Progenitor cell of endocrine pancreas (in vitro differentiated cells): Measurements from ENCODE around the gene SCUBE1. TPM values are rescaled to one million over a fixed set of nuclear protein-coding genes. Genes with fewer than 3 reads are reported as not detected.

Experiments
- DNase-seq: peaks from one replicate; pipeline ENCODE4 v3.0.0; 2021; ENCODE audit warnings: low spot score; ENCODE audit not compliant: unreplicated experiment
- H3K27ac Mint-ChIP-seq: 2 replicates; pipeline ENCODE4 v1.8.0; 2021; ENCODE audit warnings: mild to moderate bottlenecking, moderate library complexity, mixed read lengths
- H3K27me3 Mint-ChIP-seq: 2 replicates; pipeline ENCODE4 v1.8.0; 2021; ENCODE audit warnings: mixed read lengths
- H3K36me3 Mint-ChIP-seq: 2 replicates; pipeline ENCODE4 v1.8.0; 2022; ENCODE audit warnings: mixed read lengths; ENCODE audit not compliant: insufficient read depth
- H3K4me1 Mint-ChIP-seq: 2 replicates; pipeline ENCODE4 v1.8.0; 2021; ENCODE audit warnings: low read depth, mixed read lengths
- H3K4me3 Mint-ChIP-seq: 2 replicates; pipeline ENCODE4 v1.8.0; 2021; ENCODE audit warnings: low read depth, mild to moderate bottlenecking, moderate library complexity, mixed read lengths
- H3K9me3 Mint-ChIP-seq: 2 replicates; pipeline ENCODE4 v1.8.0; 2021; ENCODE audit warnings: low read depth, mixed read lengths
- CTCF ChIP-seq: fragments of 200-600 bp; sonication (generic); IDR thresholded peaks from one replicate; pipeline ENCODE4 v1.5.0; 2021; ENCODE audit warnings: antibody characterized with exemption, mild to moderate bottlenecking; ENCODE audit not compliant: unreplicated experiment
- total RNA-seq: library from RNA; stranded (reverse); gene quantifications from 2 replicates; pipeline ENCODE4 v1.2.1, GENCODE V29; 2021

The SCUBE1 gene
- total RNA-seq, 1 donor from 2014 or later = 4.5 TPM

- H3K4me1 Mint-ChIP-seq = no peaks in the 10 kb centered on the region
- peak overlapping the region; percentile 60 for H3K27ac Mint-ChIP-seq
- no peak overlapping the region for H3K4me3 Mint-ChIP-seq
- TF ChIP-seq CTCF = no peak
- H3K9me3 Mint-ChIP-seq = no peaks in the 10 kb centered on the region
- peaks cover 3% of the 10 kb centered on the region for H3K36me3 Mint-ChIP-seq
- no peak for DNase-seq
- H3K27me3 Mint-ChIP-seq = no peaks in the 10 kb centered on the region
Observed at GRCh38 chr22:43181321-43182076, 161.7 kb downstream of the SCUBE1 start.

- TF ChIP-seq CTCF = no peak
- H3K4me3 Mint-ChIP-seq = no peak overlapping the region
- H3K36me3 Mint-ChIP-seq = peaks cover 3% of the 10 kb centered on the region
- no peaks in the 10 kb centered on the region for H3K4me1 Mint-ChIP-seq
- no peaks in the 10 kb centered on the region for H3K9me3 Mint-ChIP-seq
- no peak for DNase-seq
- no peaks in the 10 kb centered on the region for H3K27me3 Mint-ChIP-seq
- no peak overlapping the region for H3K27ac Mint-ChIP-seq
Observed at GRCh38 chr22:43180670-43181069, 162.5 kb downstream of the SCUBE1 start.

GRCh38 chr22:43179911-43180195 is 163.3 kb downstream of the SCUBE1 start:
- no peaks in the 10 kb centered on the region for H3K27me3 Mint-ChIP-seq
- no peak for DNase-seq
- H3K36me3 Mint-ChIP-seq = peaks cover 3% of the 10 kb centered on the region
- H3K4me1 Mint-ChIP-seq = no peaks in the 10 kb centered on the region
- TF ChIP-seq CTCF = no peak
- H3K27ac Mint-ChIP-seq = no peak overlapping the region
- no peaks in the 10 kb centered on the region for H3K9me3 Mint-ChIP-seq
- H3K4me3 Mint-ChIP-seq = no peak overlapping the region

GRCh38 chr22:43179146-43179910 is 163.8 kb downstream of the SCUBE1 start:
- H3K27ac Mint-ChIP-seq = no peak overlapping the region
- no peaks in the 10 kb centered on the region for H3K4me1 Mint-ChIP-seq
- no peaks in the 10 kb centered on the region for H3K27me3 Mint-ChIP-seq

GRCh38 chr22:43177479-43177878 is 165.7 kb downstream of the SCUBE1 start:
- H3K36me3 Mint-ChIP-seq = peaks cover 5% of the 10 kb centered on the region
- DNase-seq = no peak
- no peaks in the 10 kb centered on the region for H3K27me3 Mint-ChIP-seq
- H3K4me3 Mint-ChIP-seq = no peak overlapping the region
- H3K27ac Mint-ChIP-seq = no peak overlapping the region
- H3K9me3 Mint-ChIP-seq = no peaks in the 10 kb centered on the region
- TF ChIP-seq CTCF = no peak
- no peaks in the 10 kb centered on the region for H3K4me1 Mint-ChIP-seq

More at GRCh38 chr22:43179146-43179910, 163.8 kb downstream of the SCUBE1 start:
- no peaks in the 10 kb centered on the region for H3K9me3 Mint-ChIP-seq
- no peak for DNase-seq
- peaks cover 3% of the 10 kb centered on the region for H3K36me3 Mint-ChIP-seq
- H3K4me3 Mint-ChIP-seq = no peak overlapping the region
- no peak for TF ChIP-seq CTCF
